A673 (cell line): Measurements from ENCODE around the gene SH3RF3. TPM values are rescaled to one million over a fixed set of nuclear protein-coding genes. Genes with fewer than 3 reads are reported as not detected.

Source experiments
- BruUV-seq: library from RNA; stranded (reverse); fragments of 400-500 nt; replicated peaks from 2 replicates; lab custom pipeline; 2021; lab: Mats Ljungman, UMichigan
- CTCF ChIA-PET: fragments of 300-600 bp; sonication (Branson Sonifier 250); formaldehyde crosslinking; loops from one replicate; lab custom pipeline; 2022; ENCODE audit warnings: antibody characterized with exemption; lab: Charles Lee
- POLR2A ChIA-PET: fragments of 300-600 bp; sonication (Branson Sonifier 250); formaldehyde crosslinking; loops from one replicate; lab custom pipeline; 2022; ENCODE audit warnings: antibody characterized with exemption; ENCODE audit not compliant: low non-redundant PET; lab: Charles Lee
- DNase-seq: peaks from one replicate; pipeline ENCODE4 v3.0.0-alpha.2; 2015; ENCODE audit warnings: low spot score
- H3K27ac ChIP-seq: fragments of 200-600 bp; sonication (generic); 2 replicates; pipeline ENCODE4 v1.5.1; 2016; ENCODE audit warnings: mixed run types, low read depth, mild to moderate bottlenecking, mixed read lengths, antibody characterized with exemption, low read length; ENCODE audit not compliant: poor library complexity, severe bottlenecking
- H3K27me3 ChIP-seq: fragments of 200-600 bp; sonication (generic); replicated peaks from 2 replicates; pipeline ENCODE4 v1.6.1; 2017; ENCODE audit warnings: mixed run types, low read depth, mild to moderate bottlenecking, mixed read lengths, antibody characterized with exemption, low read length; ENCODE audit not compliant: insufficient read depth, poor library complexity
- H3K36me3 ChIP-seq: fragments of 200-600 bp; sonication (generic); 2 replicates; pipeline ENCODE4 v1.6.1; 2016; ENCODE audit warnings: mixed run types, mild to moderate bottlenecking, mixed read lengths, antibody characterized with exemption, low read length; ENCODE audit not compliant: insufficient read depth, poor library complexity, severe bottlenecking
- H3K4me1 ChIP-seq: fragments of 200-600 bp; sonication (generic); 2 replicates; pipeline ENCODE4 v1.6.1; 2017; ENCODE audit warnings: mixed run types, mild to moderate bottlenecking, mixed read lengths, antibody characterized with exemption, low read length; ENCODE audit not compliant: insufficient read depth, poor library complexity, severe bottlenecking
- H3K4me3 ChIP-seq: fragments of 200-600 bp; sonication (generic); 2 replicates; pipeline ENCODE4 v1.5.1; 2016; ENCODE audit warnings: low read depth, mixed run types, mild to moderate bottlenecking, mixed read lengths, low read length; ENCODE audit not compliant: poor library complexity, severe bottlenecking
- H3K9me3 ChIP-seq: fragments of 200-600 bp; sonication (generic); 2 replicates; pipeline ENCODE4 v1.6.1; 2016; ENCODE audit warnings: mixed run types, low read depth, mild to moderate bottlenecking, mixed read lengths, antibody characterized with exemption, low read length; ENCODE audit not compliant: poor library complexity, severe bottlenecking
- CTCF ChIP-seq: fragments of 300-800, 200-600 bp; sonication (generic); conservative IDR thresholded peaks from 2 replicates; pipeline ENCODE4 v1.5.1; 2017; ENCODE audit warnings: low read depth, mild to moderate bottlenecking, antibody characterized with exemption, low read length, moderate library complexity, mixed read lengths
- EZH2 ChIP-seq: fragments of 200-600 bp; sonication (generic); IDR thresholded peaks from 2 replicates; pipeline ENCODE4 v1.6.1; 2017; ENCODE audit warnings: borderline replicate concordance, low read depth, mild to moderate bottlenecking, mixed read lengths, antibody characterized with exemption, low read length; ENCODE audit not compliant: poor library complexity, severe bottlenecking
- intact Hi-C: fragments of 100-400 bp; cut with micrococcal nuclease; formaldehyde crosslinking; loops from one replicate; pipeline ENCODE4 v1.10.0; 2022; ENCODE audit not compliant: unreplicated experiment
- total RNA-seq: library from RNA; stranded (reverse); gene quantifications from 2 replicates; pipeline ENCODE4 v1.2.3, GENCODE V29; 2021

Gene SH3RF3
- total RNA-seq, 1 experiment from 2014 or later: 0.15 TPM

- Histone ChIP-seq H3K9me3 (no peaks in the 10 kb centered on the region), H3K36me3 (no peaks in the 10 kb centered on the region), H3K4me3 (no peak overlapping the region), H3K27me3 (no peaks in the 10 kb centered on the region), H3K4me1 (no peaks in the 10 kb centered on the region), H3K27ac (no peak overlapping the region)
- CTCF ChIA-PET: no interaction called here
- no peak for TF ChIP-seq CTCF
- no peak for TF ChIP-seq EZH2
- POLR2A ChIA-PET: no interaction called here
- intact Hi-C loops: no loop called here
- no TSS peak for BruUV-seq
- no peak for DNase-seq
Measured at GRCh38 chr2:109080757-109081156, 48.2 kb upstream of the SH3RF3 start.

DNA sequence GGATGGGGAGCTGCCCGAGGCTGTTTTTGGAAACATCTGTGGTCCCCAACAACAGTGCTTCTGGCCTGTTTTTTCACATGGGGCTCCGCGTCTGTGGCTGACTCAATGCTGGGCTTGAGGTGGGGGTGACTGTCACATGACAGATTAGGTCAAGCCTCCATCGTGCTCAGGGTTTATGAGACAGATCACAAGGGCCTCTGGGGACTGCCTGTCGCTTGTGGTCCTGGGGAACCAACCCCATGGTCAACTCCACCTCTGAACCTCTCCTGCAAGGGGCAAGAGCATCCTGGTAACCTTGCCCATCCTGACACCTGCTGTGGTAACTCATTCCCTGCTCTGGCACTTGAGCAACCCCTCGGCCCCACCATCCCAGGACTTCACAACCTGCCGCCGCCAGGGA, 47.6 kb upstream of the SH3RF3 start:
- no peaks in the 10 kb centered on the region for H3K9me3 ChIP-seq
- no peaks in the 10 kb centered on the region for H3K36me3 ChIP-seq
- ChIA-PET CTCF (no interaction called here), POLR2A (no interaction called here)
- intact Hi-C loops: no loop called here
- BruUV-seq: no TSS peak
- no peak for DNase-seq
- H3K4me3 ChIP-seq: no peak overlapping the region
- no peak overlapping the region for H3K27ac ChIP-seq
- H3K4me1 ChIP-seq: no peaks in the 10 kb centered on the region
- no peak for TF ChIP-seq EZH2
- no peak for TF ChIP-seq CTCF
- no peaks in the 10 kb centered on the region for H3K27me3 ChIP-seq

- CTCF ChIA-PET: no interaction called here
- Histone ChIP-seq H3K4me1 (no peaks in the 10 kb centered on the region), H3K4me3 (no peak overlapping the region), H3K27ac (no peak overlapping the region), H3K36me3 (no peaks in the 10 kb centered on the region), H3K27me3 (no peaks in the 10 kb centered on the region), H3K9me3 (no peaks in the 10 kb centered on the region)
- DNase-seq: no peak
- TF ChIP-seq EZH2 (no peak), CTCF (no peak)
- POLR2A ChIA-PET: no interaction called here
- intact Hi-C loops: no loop called here
- no TSS peak for BruUV-seq
Measured at GRCh38 chr2:109083771-109084170, 45.2 kb upstream of the SH3RF3 start.
